Neural cell (in vitro differentiated cells): ENCODE measurements around the gene FGF6. TPM values are rescaled to one million over a fixed set of nuclear protein-coding genes. Genes with fewer than 3 reads are reported as not detected.
"Not testable (repeated sequence)": the region's sequence is repeated elsewhere in the genome, so short reads cannot be mapped to it uniquely, and the experiment has no call there.

Experiments used
- H2AFZ ChIP-seq: fragments of 200-600, 300-800 bp; sonication (generic), shearing (Covaris generic); 2 replicates; pipeline ENCODE4 v1.6.0; 2014; ENCODE audit warnings: low read depth, mild to moderate bottlenecking, antibody characterized with exemption, low read length, moderate library complexity
- H3F3A ChIP-seq: fragments of 200-600 bp; shearing (Covaris generic); 2 replicates; pipeline ENCODE4 v1.6.1; 2016; ENCODE audit warnings: mild to moderate bottlenecking, moderate library complexity, mixed read lengths, antibody characterized with exemption, low read length; ENCODE audit not compliant: insufficient read depth, poor library complexity, severe bottlenecking
- H3K27ac ChIP-seq: fragments of 200-600, 300-800 bp; sonication (generic), shearing (Covaris generic); 2 replicates; pipeline ENCODE4 v1.5.1; 2014; ENCODE audit warnings: mild to moderate bottlenecking, low read length, moderate library complexity
- H3K27me3 ChIP-seq: fragments of 300-800, 200-600 bp; sonication (generic), shearing (Covaris generic); 2 replicates; pipeline ENCODE4 v1.6.0; 2014; ENCODE audit warnings: mild to moderate bottlenecking, low read depth, low read length, moderate library complexity; ENCODE audit not compliant: insufficient read depth
- H3K36me3 ChIP-seq: fragments of 300-800, 200-600 bp; sonication (generic), shearing (Covaris generic); 2 replicates; pipeline ENCODE4 v1.5.1; 2014; ENCODE audit warnings: mild to moderate bottlenecking, antibody characterized with exemption, low read length, moderate library complexity; ENCODE audit not compliant: insufficient read depth
- H3K4me2 ChIP-seq: fragments of 300-800, 200-600 bp; sonication (generic), shearing (Covaris generic); 2 replicates; pipeline ENCODE4 v1.6.0; 2014; ENCODE audit warnings: mild to moderate bottlenecking, low read length
- H3K4me3 ChIP-seq: fragments of 300-800, 200-600 bp; sonication (generic), shearing (Covaris generic); 2 replicates; pipeline ENCODE4 v1.5.1; 2014; ENCODE audit warnings: mild to moderate bottlenecking, low read length, moderate library complexity
- H3K79me2 ChIP-seq: fragments of 200-600 bp; shearing (Covaris generic); replicated peaks from 2 replicates; pipeline ENCODE4 v1.6.0; 2014; ENCODE audit warnings: mild to moderate bottlenecking, low read length, moderate library complexity; ENCODE audit not compliant: insufficient read depth
- H3K9ac ChIP-seq: fragments of 300-800, 200-600 bp; sonication (generic), shearing (Covaris generic); 2 replicates; pipeline ENCODE4 v1.6.1; 2016; ENCODE audit warnings: mild to moderate bottlenecking, low read length, mixed read lengths
- H3K9me2 ChIP-seq: fragments of 200-600 bp; shearing (Covaris generic); 2 replicates; pipeline ENCODE4 v1.6.1; 2016; ENCODE audit warnings: mild to moderate bottlenecking, low read length, mixed read lengths; ENCODE audit not compliant: insufficient read depth
- H3K9me3 ChIP-seq: fragments of 200-600, 300-800 bp; sonication (generic), shearing (Covaris generic); 2 replicates; pipeline ENCODE4 v1.6.1; 2016; ENCODE audit warnings: mild to moderate bottlenecking, mixed run types, low read length, moderate library complexity, mixed read lengths
- H4K20me1 ChIP-seq: fragments of 200-600 bp; shearing (Covaris generic); 2 replicates; pipeline ENCODE4 v1.6.1; 2016; ENCODE audit warnings: mild to moderate bottlenecking, mixed run types; ENCODE audit not compliant: insufficient read depth
- EP300 ChIP-seq: fragments of 450-650 bp; conservative IDR thresholded peaks from 2 replicates; pipeline ENCODE4 v1.6.1; 2014; ENCODE audit warnings: antibody characterized with exemption, mild to moderate bottlenecking, moderate library complexity; ENCODE audit not compliant: poor library complexity, severe bottlenecking
- EZH2 ChIP-seq: fragments of 200-600, 300-800 bp; shearing (Covaris generic), sonication (generic); IDR thresholded peaks from 2 replicates; pipeline ENCODE4 v1.6.1; 2014; ENCODE audit warnings: antibody characterized with exemption, low read length, borderline replicate concordance, mild to moderate bottlenecking; ENCODE audit not compliant: insufficient read depth, poor library complexity, severe bottlenecking
- MXI1 ChIP-seq: fragments of 450-650 bp; conservative IDR thresholded peaks from 2 replicates; pipeline ENCODE4 v1.6.1; 2014; ENCODE audit warnings: antibody characterized with exemption, mild to moderate bottlenecking; ENCODE audit not compliant: poor library complexity, severe bottlenecking
- POLR2AphosphoS5 ChIP-seq: IDR thresholded peaks from 2 replicates; pipeline ENCODE4 v1.6.1; 2012
- RAD21 ChIP-seq: fragments of 450-650 bp; conservative IDR thresholded peaks from 2 replicates; pipeline ENCODE4 v1.6.1; 2014; ENCODE audit warnings: antibody characterized with exemption, mild to moderate bottlenecking, moderate library complexity
- SMC3 ChIP-seq: fragments of 450-650 bp; conservative IDR thresholded peaks from 2 replicates; pipeline ENCODE4 v1.6.1; 2014; ENCODE audit warnings: antibody characterized with exemption, mild to moderate bottlenecking, moderate library complexity; ENCODE audit not compliant: poor library complexity
- TAF1 ChIP-seq: IDR thresholded peaks from 2 replicates; pipeline ENCODE4 v1.6.1; 2012; ENCODE audit warnings: low read depth
- polyA plus RNA-seq: library from polyadenylated mRNA; depleted of rRNA; stranded (reverse); fragments of >200 nt; gene quantifications from 2 replicates; pipeline ENCODE4 v1.2.3, GENCODE V29; 2014
- TF ChIP-seq, protein P1 (sequence below): fragments of 450-650 bp; IDR thresholded peaks from 2 replicates; pipeline ENCODE4 v1.5.1; 2014; ENCODE audit warnings: antibody characterized with exemption, mild to moderate bottlenecking, moderate library complexity; ENCODE audit not compliant: poor library complexity, severe bottlenecking
- TF ChIP-seq, protein P2 (sequence below): IDR thresholded peaks from 2 replicates; pipeline ENCODE4 v1.6.1; 2012; ENCODE audit warnings: borderline replicate concordance

Gene FGF6
- polyA plus RNA-seq, 1 donor from 2014 or later: not detected

DNA sequence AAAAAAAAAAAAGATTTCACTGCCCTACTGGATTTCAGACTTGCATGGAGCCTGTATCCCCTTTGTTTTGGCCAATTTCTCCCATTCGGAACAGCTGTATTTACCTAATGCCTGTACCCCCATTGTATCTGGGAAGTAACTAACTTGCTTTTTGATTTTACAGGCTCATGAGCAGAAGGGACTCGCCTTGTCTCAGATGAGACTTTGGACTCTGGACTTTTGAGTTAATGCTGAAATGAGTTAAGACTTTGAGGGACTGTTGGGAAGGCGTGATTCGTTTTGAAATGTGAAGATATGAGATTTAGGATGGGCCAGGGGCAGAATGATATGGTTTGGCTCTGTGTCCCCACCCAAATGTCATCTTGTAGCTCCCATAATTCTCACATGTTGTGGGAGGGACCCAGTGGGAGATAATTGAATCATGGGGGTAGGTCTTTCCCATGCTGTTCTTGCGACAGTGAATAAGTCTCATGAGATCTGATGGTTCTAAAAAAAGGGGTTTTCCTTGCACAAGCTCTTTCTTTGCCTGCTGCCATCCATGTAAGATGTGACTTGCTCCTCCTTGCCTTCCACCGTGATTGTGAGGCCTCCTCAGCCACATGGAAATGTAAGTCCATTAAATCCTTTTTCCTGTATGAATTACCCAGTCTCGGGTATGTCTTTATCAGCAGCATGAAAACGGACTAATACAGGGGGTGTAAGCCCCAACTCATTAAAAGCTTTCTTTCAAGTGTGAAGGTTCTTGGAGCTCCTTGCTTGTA is 40.6 kb downstream of the FGF6 start:
- H3K9ac ChIP-seq, H3K9me2 ChIP-seq, H3K27me3 ChIP-seq, H4K20me1 ChIP-seq, H3K79me2 ChIP-seq, H3K4me2 ChIP-seq, H3F3A ChIP-seq, H2AFZ ChIP-seq, H3K9me3 ChIP-seq, H3K36me3 ChIP-seq, H3K4me3 ChIP-seq, H3K27ac ChIP-seq: not testable (repeated sequence)

DNA sequence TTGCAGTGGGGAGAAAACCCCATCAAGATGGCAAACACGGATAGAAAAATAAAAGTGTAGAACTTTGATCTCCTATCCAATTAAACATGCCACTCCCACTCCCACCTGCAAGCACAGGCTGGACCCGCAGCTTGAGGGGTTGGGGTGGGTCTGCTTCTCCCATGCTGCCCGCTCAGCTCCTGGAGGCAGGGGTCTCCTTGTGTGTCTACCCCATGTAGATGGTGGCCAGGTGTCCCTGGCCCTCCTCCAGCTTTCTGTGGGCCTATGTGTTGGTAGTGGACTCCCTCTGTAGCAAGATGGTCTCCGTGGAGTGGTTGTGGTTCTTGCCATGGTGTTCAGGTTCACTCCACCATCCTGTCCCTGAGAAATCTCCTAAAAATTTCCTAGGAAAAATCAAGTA is 42.6 kb downstream of the FGF6 start:
- Histone ChIP-seq H3K4me2 (no peak overlapping the region), H3K27me3 (no peaks in the 10 kb centered on the region), H3K9me3 (no peaks in the 10 kb centered on the region), H3K79me2 (no peaks in the 10 kb centered on the region), H3K4me3 (no peak overlapping the region), H3K27ac (no peak overlapping the region), H3K9ac (no peak overlapping the region), H3K9me2 (no peaks in the 10 kb centered on the region), H3F3A (no peaks in the 10 kb centered on the region), H2AFZ (no peak overlapping the region), H3K36me3 (no peaks in the 10 kb centered on the region), H4K20me1 (no peaks in the 10 kb centered on the region)
- no peak for TF ChIP-seq TAF1
- TF ChIP-seq EP300: no peak
- no peak for TF ChIP-seq EZH2
- no peak for TF ChIP-seq SMC3
- no peak for TF ChIP-seq MXI1

DNA sequence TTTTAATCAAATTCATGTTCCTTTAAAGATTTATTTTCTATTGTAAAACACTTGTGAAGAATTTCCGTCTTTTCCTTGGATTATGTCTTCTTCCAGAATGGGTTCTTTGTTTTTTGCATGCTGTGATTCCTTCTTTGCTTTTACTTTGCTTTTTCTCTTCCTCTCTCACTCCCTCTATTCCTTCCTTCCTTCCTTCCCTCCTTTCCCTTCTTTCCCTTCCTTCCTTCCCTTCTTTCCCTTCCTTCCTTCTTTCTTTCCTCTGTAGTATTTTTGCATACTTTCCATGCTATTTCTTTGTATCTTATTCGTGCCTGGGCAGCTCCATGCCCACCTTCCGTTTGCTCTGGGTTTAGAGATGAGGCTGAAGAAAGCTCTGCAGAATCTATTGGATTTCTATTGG is 44.5 kb downstream of the FGF6 start:
- TF ChIP-seq, protein P1, sequence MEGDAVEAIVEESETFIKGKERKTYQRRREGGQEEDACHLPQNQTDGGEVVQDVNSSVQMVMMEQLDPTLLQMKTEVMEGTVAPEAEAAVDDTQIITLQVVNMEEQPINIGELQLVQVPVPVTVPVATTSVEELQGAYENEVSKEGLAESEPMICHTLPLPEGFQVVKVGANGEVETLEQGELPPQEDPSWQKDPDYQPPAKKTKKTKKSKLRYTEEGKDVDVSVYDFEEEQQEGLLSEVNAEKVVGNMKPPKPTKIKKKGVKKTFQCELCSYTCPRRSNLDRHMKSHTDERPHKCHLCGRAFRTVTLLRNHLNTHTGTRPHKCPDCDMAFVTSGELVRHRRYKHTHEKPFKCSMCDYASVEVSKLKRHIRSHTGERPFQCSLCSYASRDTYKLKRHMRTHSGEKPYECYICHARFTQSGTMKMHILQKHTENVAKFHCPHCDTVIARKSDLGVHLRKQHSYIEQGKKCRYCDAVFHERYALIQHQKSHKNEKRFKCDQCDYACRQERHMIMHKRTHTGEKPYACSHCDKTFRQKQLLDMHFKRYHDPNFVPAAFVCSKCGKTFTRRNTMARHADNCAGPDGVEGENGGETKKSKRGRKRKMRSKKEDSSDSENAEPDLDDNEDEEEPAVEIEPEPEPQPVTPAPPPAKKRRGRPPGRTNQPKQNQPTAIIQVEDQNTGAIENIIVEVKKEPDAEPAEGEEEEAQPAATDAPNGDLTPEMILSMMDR: no peak
- TF ChIP-seq TAF1 (no peak), EP300 (no peak), EZH2 (no peak), RAD21 (no peak), SMC3 (no peak), POLR2AphosphoS5 (no peak)
- TF ChIP-seq, protein P2, sequence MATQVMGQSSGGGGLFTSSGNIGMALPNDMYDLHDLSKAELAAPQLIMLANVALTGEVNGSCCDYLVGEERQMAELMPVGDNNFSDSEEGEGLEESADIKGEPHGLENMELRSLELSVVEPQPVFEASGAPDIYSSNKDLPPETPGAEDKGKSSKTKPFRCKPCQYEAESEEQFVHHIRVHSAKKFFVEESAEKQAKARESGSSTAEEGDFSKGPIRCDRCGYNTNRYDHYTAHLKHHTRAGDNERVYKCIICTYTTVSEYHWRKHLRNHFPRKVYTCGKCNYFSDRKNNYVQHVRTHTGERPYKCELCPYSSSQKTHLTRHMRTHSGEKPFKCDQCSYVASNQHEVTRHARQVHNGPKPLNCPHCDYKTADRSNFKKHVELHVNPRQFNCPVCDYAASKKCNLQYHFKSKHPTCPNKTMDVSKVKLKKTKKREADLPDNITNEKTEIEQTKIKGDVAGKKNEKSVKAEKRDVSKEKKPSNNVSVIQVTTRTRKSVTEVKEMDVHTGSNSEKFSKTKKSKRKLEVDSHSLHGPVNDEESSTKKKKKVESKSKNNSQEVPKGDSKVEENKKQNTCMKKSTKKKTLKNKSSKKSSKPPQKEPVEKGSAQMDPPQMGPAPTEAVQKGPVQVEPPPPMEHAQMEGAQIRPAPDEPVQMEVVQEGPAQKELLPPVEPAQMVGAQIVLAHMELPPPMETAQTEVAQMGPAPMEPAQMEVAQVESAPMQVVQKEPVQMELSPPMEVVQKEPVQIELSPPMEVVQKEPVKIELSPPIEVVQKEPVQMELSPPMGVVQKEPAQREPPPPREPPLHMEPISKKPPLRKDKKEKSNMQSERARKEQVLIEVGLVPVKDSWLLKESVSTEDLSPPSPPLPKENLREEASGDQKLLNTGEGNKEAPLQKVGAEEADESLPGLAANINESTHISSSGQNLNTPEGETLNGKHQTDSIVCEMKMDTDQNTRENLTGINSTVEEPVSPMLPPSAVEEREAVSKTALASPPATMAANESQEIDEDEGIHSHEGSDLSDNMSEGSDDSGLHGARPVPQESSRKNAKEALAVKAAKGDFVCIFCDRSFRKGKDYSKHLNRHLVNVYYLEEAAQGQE: no peak

More for the DNA sequence above, 44.5 kb downstream of the FGF6 start:
- Histone ChIP-seq H3K4me2 (no peak overlapping the region), H3K27ac (no peak overlapping the region), H3K9me3 (no peaks in the 10 kb centered on the region), H3K36me3 (no peaks in the 10 kb centered on the region), H3K9me2 (no peaks in the 10 kb centered on the region), H3F3A (no peaks in the 10 kb centered on the region), H3K4me3 (no peak overlapping the region), H3K27me3 (no peaks in the 10 kb centered on the region), H2AFZ (no peak overlapping the region), H3K9ac (no peak overlapping the region), H4K20me1 (no peaks in the 10 kb centered on the region), H3K79me2 (no peaks in the 10 kb centered on the region)
